ENCODE results near the gene CDADC1. TPM values are rescaled to one million over a fixed set of nuclear protein-coding genes. Genes with fewer than 3 reads are reported as not detected.

Gene CDADC1
- total and polyA plus RNA-seq, 2 donors (not counting 3 experiments of a cell fraction or from before 2014, with no cell fraction given) = 2.4 to 9.1 TPM

- Histone ChIP-seq H3K9me1 (replicated peaks; ENCODE audit: control insufficient read depth, extremely low read depth, insufficient read depth, low read length) (no peaks in the 10 kb centered on the region), H4K20me1 (replicated peaks; ENCODE audit: control insufficient read depth, extremely low read depth, insufficient read depth, low read length) (no peaks in the 10 kb centered on the region), H2AFZ (ENCODE audit: low read depth, low read length) (no peak overlapping the region), H3K79me2 (ENCODE audit: control insufficient read depth, insufficient read depth, low read length) (no peaks in the 10 kb centered on the region), H3K27ac (ENCODE audit: insufficient read depth, low read depth, low read length) (no peak overlapping the region), H3K4me1 (ENCODE audit: control insufficient read depth, extremely low read depth, insufficient read depth, low read length) (no peaks in the 10 kb centered on the region), H3K4me3 (replicated peaks in 1 of 3; ENCODE audit: insufficient read depth in 1 of 3, low read depth in 1 of 3, low read length in 3 of 3) (no peak overlapping the region), H3K9me3 (replicated peaks; ENCODE audit: control insufficient read depth, insufficient read depth, low read length) (no peaks in the 10 kb centered on the region), H3K4me2 (ENCODE audit: insufficient read depth, low read length) (no peak overlapping the region), H3K27me3 (ENCODE audit: control insufficient read depth in 2 of 2, insufficient read depth in 2 of 2, low read length in 2 of 2) (no peaks in the 10 kb centered on the region), H3K36me3 (ENCODE audit: control insufficient read depth in 2 of 2, extremely low read depth in 1 of 2, insufficient read depth in 2 of 2, low read length in 2 of 2) (no peaks in the 10 kb centered on the region), H3K9ac (replicated peaks; ENCODE audit: extremely low read depth, insufficient read depth, low read length) (no peak overlapping the region)
- ChIA-PET POLR2A (no interaction called here), CTCF (interaction anchor here (1.0 to 8.0 kb wide), 4 partner anchors 18 to 328 kb away, joined by 4 to 123 read pairs (median 5); no protein-coding TSS in a partner anchor)
- dilution Hi-C loops (cut with MboI; ENCODE audit: extremely low pct_ligation_motif_present, low sequenced_read_pairs) (no loop called here), intact Hi-C loops (cut with micrococcal nuclease) (no loop called here)
- no peak for TF ChIP-seq POLR2AphosphoS5 (IDR thresholded peaks at IDR 0.05; ENCODE audit: insufficient read depth, low read depth, low read length)
- TF ChIP-seq FOS (IDR thresholded peaks at IDR 0.05; ENCODE audit: borderline replicate concordance, insufficient read depth, low read length) = no peak
- TF ChIP-seq EZH2 (IDR thresholded peaks at IDR 0.05; ENCODE audit: borderline replicate concordance, low read depth, low read length, severe bottlenecking) = no peak
- no peak for TF ChIP-seq POLR2A (IDR thresholded peaks at IDR 0.05; ENCODE audit: low read depth, low read length)
- TF ChIP-seq MAX (IDR thresholded peaks at IDR 0.05; ENCODE audit: insufficient read depth, insufficient read length) = no peak
- TF ChIP-seq GATA2 (IDR thresholded peaks at IDR 0.05; ENCODE audit: insufficient read depth, insufficient read length, low read depth, low read length) = no peak
- TF ChIP-seq JUN (IDR thresholded peaks at IDR 0.05; ENCODE audit: borderline replicate concordance, insufficient read depth, insufficient read length, low read depth) = no peak
- TF ChIP-seq CTCF (IDR thresholded peaks at IDR 0.05; ENCODE audit: extremely low read depth in 1 of 2, insufficient read depth in 1 of 2, low read depth in 1 of 2, low read length in 2 of 2) = no peak
- TF ChIP-seq MYC (IDR thresholded peaks at IDR 0.05; ENCODE audit: low read depth, low read length) = no peak
- no peak for DNase-seq (ENCODE audit: low read depth, low spot score)
- FAIRE-seq = no peak
- BruUV-seq (replicated peaks) = no TSS peak
These were observed 31.4 kb downstream of the CDADC1 start for GRCh38 chr13:49279112-49279511.
